ENCODE results near the gene STK16.

- TF ChIP-seq CTCF (IDR thresholded peaks at IDR 0.05) (no peak), POLR2A (IDR thresholded peaks at IDR 0.05) (no peak)
Observed at GRCh38 chr2:219268294-219268693, 23.0 kb downstream of the STK16 start.
